Calu3 (cell line): ENCODE measurements around the gene TIMP2. TPM values are rescaled to one million over a fixed set of nuclear protein-coding genes. Genes with fewer than 3 reads are reported as not detected.

Experiments
- BruUV-seq: library from RNA; stranded (reverse); fragments of 400-500 nt; replicated peaks from 2 replicates; lab custom pipeline; 2021; lab: Mats Ljungman, UMichigan
- CTCF ChIA-PET: fragments of 300-600 bp; sonication (Branson Sonifier 250); formaldehyde crosslinking; loops from one replicate; lab custom pipeline; 2022; ENCODE audit warnings: antibody characterized with exemption; lab: Charles Lee
- DNase-seq: peaks from one replicate; pipeline ENCODE4 v3.0.0; 2022
- H3K27ac Mint-ChIP-seq: one replicate; pipeline ENCODE4 v1.8.0; 2022; ENCODE audit warnings: mixed read lengths; ENCODE audit not compliant: unreplicated experiment
- H3K27me3 Mint-ChIP-seq: one replicate; pipeline ENCODE4 v1.8.0; 2022; ENCODE audit warnings: mixed read lengths; ENCODE audit not compliant: unreplicated experiment
- H3K36me3 Mint-ChIP-seq: one replicate; pipeline ENCODE4 v1.8.0; 2022; ENCODE audit warnings: mild to moderate bottlenecking, moderate library complexity, mixed read lengths; ENCODE audit not compliant: insufficient read depth, unreplicated experiment
- H3K4me1 Mint-ChIP-seq: one replicate; pipeline ENCODE4 v1.8.0; 2022; ENCODE audit warnings: mild to moderate bottlenecking, low read depth, mixed read lengths; ENCODE audit not compliant: unreplicated experiment
- H3K4me3 Mint-ChIP-seq: one replicate; pipeline ENCODE4 v1.8.0; 2022; ENCODE audit warnings: mild to moderate bottlenecking, low read depth, moderate library complexity, mixed read lengths; ENCODE audit not compliant: unreplicated experiment
- H3K9me3 Mint-ChIP-seq: one replicate; pipeline ENCODE4 v1.8.0; 2022; ENCODE audit warnings: low read depth, mixed read lengths; ENCODE audit not compliant: unreplicated experiment
- CTCF ChIP-seq: fragments of 200-600 bp; IDR thresholded peaks from one replicate; pipeline ENCODE4 v1.8.0; 2022; ENCODE audit warnings: antibody characterized with exemption; ENCODE audit not compliant: unreplicated experiment
- intact Hi-C: fragments of 100-400 bp; cut with micrococcal nuclease; formaldehyde crosslinking; loops from one replicate; pipeline ENCODE4 v1.10.0; 2022; ENCODE audit not compliant: unreplicated experiment
- total RNA-seq: library from RNA; stranded (reverse); gene quantifications from 2 replicates; pipeline ENCODE4 v1.2.3, GENCODE V29; 2022

TIMP2 gene
- total RNA-seq, 1 experiment from 2014 or later = 246 TPM

DNA sequence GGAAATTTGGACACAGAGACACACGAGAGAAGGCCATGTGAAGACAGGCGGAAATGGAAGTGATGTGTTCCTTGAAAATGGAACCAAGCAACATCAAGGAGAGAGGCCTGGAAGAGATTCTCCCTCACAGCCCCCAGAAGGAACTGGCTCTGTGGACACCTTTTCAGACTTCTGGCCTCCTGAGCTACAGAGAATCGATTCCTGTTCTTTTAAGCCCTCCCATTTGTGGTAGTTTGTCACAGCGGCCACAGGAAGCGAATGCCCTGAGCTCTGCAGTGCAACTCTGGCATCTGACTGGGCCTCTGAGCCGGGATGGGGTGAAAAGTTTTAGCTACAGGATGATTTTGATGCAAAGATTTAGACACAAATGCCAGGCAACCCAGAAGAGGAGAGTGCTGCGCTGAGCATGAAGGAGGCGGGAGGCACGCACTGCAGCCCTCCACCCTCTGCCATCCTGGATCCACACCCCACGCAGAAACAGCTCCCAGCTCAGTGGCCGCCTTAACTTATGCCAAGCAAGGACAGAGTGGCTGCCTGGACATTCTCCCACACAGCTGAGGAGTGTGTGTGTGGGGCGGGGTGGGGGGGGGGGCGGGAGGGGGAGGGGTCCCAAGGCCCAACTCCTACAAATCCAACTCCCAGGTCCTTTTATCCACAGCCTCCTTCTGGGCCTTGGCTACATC lies 2.2 kb downstream of the TIMP2 start:
- no peak for DNase-seq
- Mint-ChIP-seq H3K4me1 (peaks cover 66% of the 10 kb centered on the region), H3K27me3 (peaks cover 5% of the 10 kb centered on the region), H3K27ac (peak overlapping the region; percentile 84), H3K9me3 (no peaks in the 10 kb centered on the region), H3K4me3 (peak overlapping the region; percentile 73), H3K36me3 (peaks cover 51% of the 10 kb centered on the region)
- intact Hi-C loops = loop anchor here (5.0 kb wide), 1 partner anchor 41 kb away; no protein-coding TSS in a partner anchor
- CTCF ChIA-PET = interaction anchor here (0.6 to 1.5 kb wide), 4 partner anchors 15 to 96 kb away, joined by 3 to 5 read pairs (median 3); no protein-coding TSS in a partner anchor
- no peak for TF ChIP-seq CTCF
- BruUV-seq = no TSS peak

GRCh38 chr17:78921437-78921971 lies 3.7 kb downstream of the TIMP2 start:
- TF ChIP-seq CTCF = no peak
- intact Hi-C loops = loop anchor here (5.0 kb wide), 1 partner anchor 39 kb away; no protein-coding TSS in a partner anchor
- peaks cover 77% of the 10 kb centered on the region for H3K4me1 Mint-ChIP-seq
- peaks cover 51% of the 10 kb centered on the region for H3K36me3 Mint-ChIP-seq
- CTCF ChIA-PET = no interaction called here
- peak overlapping the region; percentile 84 for H3K27ac Mint-ChIP-seq
- no peaks in the 10 kb centered on the region for H3K27me3 Mint-ChIP-seq
- H3K9me3 Mint-ChIP-seq = no peaks in the 10 kb centered on the region
- H3K4me3 Mint-ChIP-seq = peak overlapping the region; percentile 73
- no TSS peak for BruUV-seq
- no peak for DNase-seq

GRCh38 chr17:78920528-78920927 lies 4.7 kb downstream of the TIMP2 start:
- CTCF ChIA-PET = interaction anchor here (1.1 to 1.3 kb wide), 2 partner anchors 21 to 38 kb away, joined by 3 read pairs; no protein-coding TSS in a partner anchor
- H3K36me3 Mint-ChIP-seq = peaks cover 56% of the 10 kb centered on the region
- TF ChIP-seq CTCF = no peak
- no peak for DNase-seq
- no peaks in the 10 kb centered on the region for H3K27me3 Mint-ChIP-seq
- H3K4me1 Mint-ChIP-seq = peaks cover 80% of the 10 kb centered on the region
- H3K4me3 Mint-ChIP-seq = peak overlapping the region; percentile 73
- H3K27ac Mint-ChIP-seq = peak overlapping the region; percentile 84
- no peaks in the 10 kb centered on the region for H3K9me3 Mint-ChIP-seq
- no TSS peak for BruUV-seq
- intact Hi-C loops = loop anchor here (5.0 kb wide), 1 partner anchor 38 kb away; no protein-coding TSS in a partner anchor

- intact Hi-C loops = loop anchor here (5.0 kb wide), 1 partner anchor 38 kb away; no protein-coding TSS in a partner anchor
- peaks cover 54% of the 10 kb centered on the region for H3K36me3 Mint-ChIP-seq
- no peaks in the 10 kb centered on the region for H3K27me3 Mint-ChIP-seq
- TF ChIP-seq CTCF = no peak
- peak overlapping the region; percentile 73 for H3K4me3 Mint-ChIP-seq
- CTCF ChIA-PET = interaction anchor here (1.1 to 1.3 kb wide), 2 partner anchors 20 to 39 kb away, joined by 3 read pairs; no protein-coding TSS in a partner anchor
- no TSS peak for BruUV-seq
- H3K9me3 Mint-ChIP-seq = no peaks in the 10 kb centered on the region
- peaks cover 83% of the 10 kb centered on the region for H3K4me1 Mint-ChIP-seq
- H3K27ac Mint-ChIP-seq = peak overlapping the region; percentile 84
- no peak for DNase-seq
Measured at GRCh38 chr17:78919861-78920450, 5.2 kb downstream of the TIMP2 start.
